SK-N-SH (cell line): ENCODE data around the gene UGT1A10. TPM values are rescaled to one million over a fixed set of nuclear protein-coding genes. Genes with fewer than 3 reads are reported as not detected.

Source experiments
- CTCF ChIA-PET: fragments of 300-600, 350-600 bp; formaldehyde crosslinking; extraction: SDS; loops from one replicate; lab custom pipeline; 2021; lab: Yijun Ruan, JAX
- POLR2A ChIA-PET: fragments of 350-600 bp; sonication (Branson Sonifier 250); formaldehyde crosslinking; extraction: SDS; loops from one replicate; lab custom pipeline; 2020; ENCODE audit warnings: antibody characterized with exemption, inconsistent platforms; lab: Yijun Ruan, JAX
- DNase-seq: peaks from one replicate; pipeline ENCODE4 v3.0.0; 2012
- H2AFZ ChIP-seq: fragments of 200-600 bp; sonication (generic); 2 replicates; pipeline ENCODE4 v1.8.1; 2016; ENCODE audit warnings: antibody characterized with exemption, mild to moderate bottlenecking, low read depth
- H3F3A ChIP-seq: fragments of 200-600 bp; sonication (generic); replicated peaks from 2 replicates; pipeline ENCODE3; 2016; ENCODE audit warnings: antibody characterized with exemption, mild to moderate bottlenecking; ENCODE audit not compliant: insufficient read depth
- H3K27ac ChIP-seq, 2 experiments: fragments of 200-500 bp in 1 of 2; fragments of 200-600 bp in 1 of 2; sonication (Bioruptor generic) in 1 of 2; sonication (generic), shearing (Covaris generic) in 1 of 2; 2 replicates each; pipeline versions ENCODE4 v1.5.1 to v1.6.1; 2014 to 2016; ENCODE audit warnings: low read depth in 2 of 2, inconsistent platforms in 1 of 2, low read length in 1 of 2, mild to moderate bottlenecking in 1 of 2, mixed read lengths in 1 of 2
- H3K27me3 ChIP-seq: fragments of 200-600 bp; sonication (generic), shearing (Covaris generic); 2 replicates; pipeline ENCODE4 v1.6.1; 2016; ENCODE audit warnings: mixed run types; ENCODE audit not compliant: insufficient read depth
- H3K36me3 ChIP-seq, 2 experiments: fragments of 200-500 bp in 1 of 2; fragments of 200-600 bp in 1 of 2; sonication (Bioruptor generic) in 1 of 2; sonication (generic) in 1 of 2; replicated peaks in 1 of 2; 2 replicates each; pipeline versions ENCODE3 to v1.5.1; 2014 to 2016; ENCODE audit warnings: low read length in 1 of 2, mild to moderate bottlenecking in 1 of 2; ENCODE audit not compliant: insufficient read depth in 2 of 2, control insufficient read depth in 1 of 2
- H3K4me1 ChIP-seq, 2 experiments: fragments of 200-500 bp in 1 of 2; fragments of 200-600 bp in 1 of 2; sonication (Bioruptor generic) in 1 of 2; sonication (generic), shearing (Covaris generic) in 1 of 2; 2 replicates each; pipeline versions ENCODE4 v1.5.1 to v1.6.1; 2014 to 2016; ENCODE audit warnings: low read depth in 1 of 2, low read length in 1 of 2, mixed run types in 1 of 2; ENCODE audit not compliant: insufficient read depth in 2 of 2, control insufficient read depth in 1 of 2
- H3K4me2 ChIP-seq: fragments of 200-600 bp; sonication (generic), shearing (Covaris generic); 2 replicates; pipeline ENCODE4 v1.6.1; 2017; ENCODE audit warnings: mixed run types
- H3K4me3 ChIP-seq, 2 experiments: fragments of 200-500 bp in 1 of 2; fragments of 200-600 bp in 1 of 2; sonication (Bioruptor generic) in 1 of 2; sonication (generic), shearing (Covaris generic) in 1 of 2; 2 replicates each; pipeline versions ENCODE4 v1.5.1 to v1.8.1; 2014 to 2016; ENCODE audit warnings: low read depth in 2 of 2, inconsistent platforms in 1 of 2, low read length in 1 of 2, mild to moderate bottlenecking in 1 of 2, mixed read lengths in 1 of 2, moderate library complexity in 1 of 2
- H3K79me2 ChIP-seq: fragments of 200-600 bp; sonication (generic); 2 replicates; pipeline ENCODE4 v1.8.1; 2017; ENCODE audit warnings: mild to moderate bottlenecking; ENCODE audit not compliant: insufficient read depth
- H3K9ac ChIP-seq: fragments of 200-600 bp; sonication (generic); 2 replicates; pipeline ENCODE4 v1.6.1; 2017; ENCODE audit warnings: mixed run types
- H3K9me2 ChIP-seq: fragments of 200-600 bp; sonication (generic); 2 replicates; pipeline ENCODE4 v1.6.1; 2017; ENCODE audit warnings: mixed run types
- H3K9me3 ChIP-seq: fragments of 200-600 bp; sonication (generic); 2 replicates; pipeline ENCODE4 v1.6.1; 2017; ENCODE audit warnings: mixed run types, mild to moderate bottlenecking, moderate library complexity
- H4K20me1 ChIP-seq: fragments of 200-600 bp; sonication (generic); 2 replicates; pipeline ENCODE4 v1.6.1; 2017; ENCODE audit warnings: mild to moderate bottlenecking, mixed run types; ENCODE audit not compliant: insufficient read depth
- CHD2 ChIP-seq: fragments of 150-350 bp; IDR thresholded peaks from 2 replicates; pipeline ENCODE4 v1.6.1; 2018; ENCODE audit warnings: low read length; ENCODE audit not compliant: partially characterized antibody
- EP300 ChIP-seq, 2 experiments: IDR thresholded peaks; 2 replicates each; pipeline versions ENCODE4 v1.4.0 to v1.6.1; 2012; ENCODE audit warnings: borderline replicate concordance in 1 of 2, low read depth in 1 of 2, low read length in 1 of 2
- EZH2phosphoT487 ChIP-seq: fragments of 200-600 bp; sonication (generic); IDR thresholded peaks from 2 replicates; pipeline ENCODE4 v1.6.1; 2017; ENCODE audit warnings: low read depth, mixed run types, mild to moderate bottlenecking, antibody characterized with exemption, moderate library complexity, borderline replicate concordance
- FOSL2 ChIP-seq: IDR thresholded peaks from 2 replicates; pipeline ENCODE4 v1.4.0; 2012; ENCODE audit warnings: low read depth, mild to moderate bottlenecking, moderate library complexity, borderline replicate concordance
- FOXM1 ChIP-seq: IDR thresholded peaks from 2 replicates; pipeline ENCODE4 v1.4.0; 2012; ENCODE audit warnings: low read depth, mild to moderate bottlenecking
- GABPA ChIP-seq: IDR thresholded peaks from 2 replicates; pipeline ENCODE4 v1.4.0; 2012; ENCODE audit warnings: low read depth, mild to moderate bottlenecking
- IRF3 ChIP-seq: fragments of 150-350 bp; IDR thresholded peaks from 2 replicates; pipeline ENCODE4 v1.6.1; 2016; ENCODE audit warnings: mild to moderate bottlenecking, low read depth, low read length
- JUND ChIP-seq: IDR thresholded peaks from 2 replicates; pipeline ENCODE4 v1.4.0; 2012
- MEF2A ChIP-seq: IDR thresholded peaks from 2 replicates; pipeline ENCODE4 v1.4.0; 2012; ENCODE audit warnings: low read depth, borderline replicate concordance
- MXI1 ChIP-seq: IDR thresholded peaks from 2 replicates; pipeline ENCODE4 v1.6.1; 2012; ENCODE audit warnings: mild to moderate bottlenecking, low read depth, low read length, improper control_type of control experiment
- PBX3 ChIP-seq: IDR thresholded peaks from 2 replicates; pipeline ENCODE4; 2012
- RXRA ChIP-seq: IDR thresholded peaks from 2 replicates; pipeline ENCODE4 v1.4.0; 2012; ENCODE audit warnings: low read depth, mild to moderate bottlenecking, borderline replicate concordance
- SMC3 ChIP-seq: IDR thresholded peaks from 2 replicates; pipeline ENCODE4 v1.6.1; 2012; ENCODE audit warnings: low read depth, low read length, improper control_type of control experiment
- TAF1 ChIP-seq: IDR thresholded peaks from 2 replicates; pipeline ENCODE4 v1.6.1; 2012; ENCODE audit warnings: low read depth, mild to moderate bottlenecking, low read length, moderate library complexity, borderline replicate concordance
- YY1 ChIP-seq: IDR thresholded peaks from 2 replicates; pipeline ENCODE4 v1.4.0; 2012; ENCODE audit warnings: low read depth, mild to moderate bottlenecking
- WGBS: methylation state at CpG from one replicate; pipeline ENCODE4 v1.1.6; 2017; ENCODE audit warnings: low lambda C conversion rate; 5-methylcytosine and 5-hydroxymethylcytosine counted together
- polyA plus RNA-seq, 3 experiments: library from polyadenylated mRNA; depleted of rRNA; stranded (reverse); fragments of >200 nt; gene quantifications; 2 replicates each; pipeline ENCODE4 v1.2.3, GENCODE V29; 2012
- TF ChIP-seq, protein P1 (sequence below): fragments of 150-350 bp; IDR thresholded peaks from 2 replicates; pipeline ENCODE4 v1.6.1; 2017; ENCODE audit warnings: antibody characterized with exemption, low read length, low read depth, borderline replicate concordance
- TF ChIP-seq, protein P2 (sequence below): fragments of 200-600 bp; sonication (generic); IDR thresholded peaks from 2 replicates; pipeline ENCODE4 v1.6.1; 2017; ENCODE audit warnings: antibody characterized with exemption, mild to moderate bottlenecking, moderate library complexity

Gene UGT1A10
- polyA plus RNA-seq, 1 of the 3 experiments (the other 2 are of a cell fraction) = not detected

DNA sequence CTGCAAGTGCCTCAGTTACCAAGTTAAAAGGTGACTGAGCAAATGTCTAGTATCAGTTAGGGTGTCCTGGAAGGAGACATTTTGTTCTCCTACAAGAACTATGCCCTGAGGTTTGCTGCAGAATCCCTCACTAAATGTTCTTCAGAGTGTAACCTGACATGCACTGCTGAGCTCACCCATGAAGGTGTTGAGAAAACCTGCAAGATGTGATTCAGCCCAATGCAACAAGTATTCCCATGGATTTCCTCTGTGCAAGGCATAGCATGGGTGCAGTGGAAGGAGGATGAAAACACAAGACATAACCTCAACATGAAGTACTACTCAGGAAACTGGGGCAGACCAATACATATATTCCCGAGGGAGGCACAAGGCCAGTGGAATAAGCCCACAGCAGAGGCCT, 34.2 kb upstream of the UGT1A10 start (continued):
- TF ChIP-seq PBX3 = no peak
- TF ChIP-seq, all 33 proteins: peak for 0

- Histone ChIP-seq H3K9me2 (no peaks in the 10 kb centered on the region), H3K4me3 (no peak overlapping the region), H3K4me1 (no peaks in the 10 kb centered on the region), H3F3A (no peaks in the 10 kb centered on the region), H3K36me3 (no peaks in the 10 kb centered on the region), H3K9ac (no peak overlapping the region), H3K9me3 (no peaks in the 10 kb centered on the region), H3K79me2 (no peaks in the 10 kb centered on the region), H4K20me1 (no peaks in the 10 kb centered on the region), H3K4me2 (no peak overlapping the region), H3K27me3 (no peaks in the 10 kb centered on the region), H2AFZ (no peak overlapping the region), H3K27ac (no peak overlapping the region)
- DNase-seq = no peak
- CTCF ChIA-PET = no interaction called here
- TF ChIP-seq CHD2 (no peak), EP300 (IDR thresholded peaks at IDR 0.05; ENCODE audit: borderline replicate concordance in 1 of 2, low read depth in 1 of 2, low read length in 1 of 2) (no peak), MXI1 (no peak), FOSL2 (no peak), TAF1 (no peak), FOXM1 (no peak), IRF3 (no peak), PBX3 (no peak), SMC3 (no peak), RXRA (no peak), GABPA (no peak), JUND (no peak), YY1 (no peak), MEF2A (no peak), EZH2phosphoT487 (no peak)
- TF ChIP-seq, protein P1, sequence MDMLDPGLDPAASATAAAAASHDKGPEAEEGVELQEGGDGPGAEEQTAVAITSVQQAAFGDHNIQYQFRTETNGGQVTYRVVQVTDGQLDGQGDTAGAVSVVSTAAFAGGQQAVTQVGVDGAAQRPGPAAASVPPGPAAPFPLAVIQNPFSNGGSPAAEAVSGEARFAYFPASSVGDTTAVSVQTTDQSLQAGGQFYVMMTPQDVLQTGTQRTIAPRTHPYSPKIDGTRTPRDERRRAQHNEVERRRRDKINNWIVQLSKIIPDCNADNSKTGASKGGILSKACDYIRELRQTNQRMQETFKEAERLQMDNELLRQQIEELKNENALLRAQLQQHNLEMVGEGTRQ = no peak
- TF ChIP-seq, protein P2, sequence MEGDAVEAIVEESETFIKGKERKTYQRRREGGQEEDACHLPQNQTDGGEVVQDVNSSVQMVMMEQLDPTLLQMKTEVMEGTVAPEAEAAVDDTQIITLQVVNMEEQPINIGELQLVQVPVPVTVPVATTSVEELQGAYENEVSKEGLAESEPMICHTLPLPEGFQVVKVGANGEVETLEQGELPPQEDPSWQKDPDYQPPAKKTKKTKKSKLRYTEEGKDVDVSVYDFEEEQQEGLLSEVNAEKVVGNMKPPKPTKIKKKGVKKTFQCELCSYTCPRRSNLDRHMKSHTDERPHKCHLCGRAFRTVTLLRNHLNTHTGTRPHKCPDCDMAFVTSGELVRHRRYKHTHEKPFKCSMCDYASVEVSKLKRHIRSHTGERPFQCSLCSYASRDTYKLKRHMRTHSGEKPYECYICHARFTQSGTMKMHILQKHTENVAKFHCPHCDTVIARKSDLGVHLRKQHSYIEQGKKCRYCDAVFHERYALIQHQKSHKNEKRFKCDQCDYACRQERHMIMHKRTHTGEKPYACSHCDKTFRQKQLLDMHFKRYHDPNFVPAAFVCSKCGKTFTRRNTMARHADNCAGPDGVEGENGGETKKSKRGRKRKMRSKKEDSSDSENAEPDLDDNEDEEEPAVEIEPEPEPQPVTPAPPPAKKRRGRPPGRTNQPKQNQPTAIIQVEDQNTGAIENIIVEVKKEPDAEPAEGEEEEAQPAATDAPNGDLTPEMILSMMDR = no peak
- POLR2A ChIA-PET = no interaction called here
- 50% methylated on average over 3 of the region's 4 CpGs for WGBS
Observed at GRCh38 chr2:233603520-233603919, 32.7 kb upstream of the UGT1A10 start.
